Measurements from ENCODE around the gene KCNJ9.

DNA sequence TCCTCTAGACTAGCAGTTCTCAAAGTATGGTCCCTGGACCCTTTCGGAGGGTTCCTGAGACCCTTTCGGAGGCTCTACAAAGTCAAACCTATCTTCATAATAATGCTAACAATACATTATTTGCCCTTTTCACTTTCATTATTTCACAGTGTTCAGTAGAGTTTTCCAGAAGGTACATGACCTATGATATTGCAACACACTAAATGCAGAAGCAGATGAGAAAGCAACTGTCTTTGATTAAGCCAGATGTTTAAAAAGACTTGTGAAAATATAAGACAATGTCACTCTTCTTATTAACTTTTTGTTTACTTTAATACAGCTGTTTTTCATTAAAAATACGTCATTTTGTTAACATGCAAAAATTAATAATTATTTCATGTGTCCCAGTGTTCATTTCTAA, 17.2 kb upstream of the KCNJ9 start:
- TF ChIP-seq CTCF (IDR thresholded peaks at IDR 0.05; ENCODE audit: low read length) = no peak
- no peak for TF ChIP-seq EZH2phosphoT487 (IDR thresholded peaks at IDR 0.05; ENCODE audit: low read length)
